Glutamatergic neuron (in vitro differentiated cells): ENCODE measurements around the gene RBM15. TPM values are rescaled to one million over a fixed set of nuclear protein-coding genes. Genes with fewer than 3 reads are reported as not detected.

Experiments used
- DNase-seq: peaks from one replicate; pipeline ENCODE4 v3.0.0; 2022
- H3K27ac Mint-ChIP-seq: one replicate; pipeline ENCODE4 v1.8.0; 2020; ENCODE audit warnings: mild to moderate bottlenecking, mixed read lengths, inconsistent platforms; ENCODE audit not compliant: unreplicated experiment
- H3K27me3 Mint-ChIP-seq: one replicate; pipeline ENCODE4 v1.8.0; 2020; ENCODE audit warnings: mild to moderate bottlenecking, moderate library complexity, mixed read lengths, inconsistent platforms; ENCODE audit not compliant: unreplicated experiment
- H3K36me3 Mint-ChIP-seq: one replicate; pipeline ENCODE4 v1.8.0; 2020; ENCODE audit warnings: mild to moderate bottlenecking, mixed read lengths, inconsistent platforms; ENCODE audit not compliant: unreplicated experiment
- H3K4me1 Mint-ChIP-seq: one replicate; pipeline ENCODE4 v1.8.0; 2020; ENCODE audit warnings: mild to moderate bottlenecking, low read depth, mixed read lengths, inconsistent platforms; ENCODE audit not compliant: unreplicated experiment
- H3K4me3 Mint-ChIP-seq: one replicate; pipeline ENCODE4 v1.8.0; 2020; ENCODE audit warnings: mild to moderate bottlenecking, mixed read lengths, inconsistent platforms; ENCODE audit not compliant: unreplicated experiment
- H3K9me3 Mint-ChIP-seq: one replicate; pipeline ENCODE4 v1.8.0; 2020; ENCODE audit warnings: mild to moderate bottlenecking, moderate library complexity, mixed read lengths, inconsistent platforms; ENCODE audit not compliant: unreplicated experiment
- CTCF ChIP-seq: fragments of 200-600 bp; sonication (generic); IDR thresholded peaks from one replicate; pipeline ENCODE4 v1.5.0; 2021; ENCODE audit not compliant: partially characterized antibody, unreplicated experiment
- total RNA-seq: library from RNA; stranded (reverse); fragmentation: NEBNext Ultra II Directional; extraction: Animal tissue kit (Norgen Biotek cat#: 25700); gene quantifications from one replicate; pipeline ENCODE4 v1.2.1, GENCODE V29; 2021; ENCODE audit not compliant: unreplicated experiment

Gene RBM15
- total RNA-seq, 1 donor from 2014 or later = 27.3 TPM

- peaks cover 4% of the 10 kb centered on the region for H3K27me3 Mint-ChIP-seq
- DNase-seq = peak; percentile 91
- peak; percentile 72 for TF ChIP-seq CTCF
- peak overlapping the region; percentile 96 for H3K4me3 Mint-ChIP-seq
- H3K4me1 Mint-ChIP-seq = peaks cover 16% of the 10 kb centered on the region
- H3K9me3 Mint-ChIP-seq = peaks cover 4% of the 10 kb centered on the region
- no peaks in the 10 kb centered on the region for H3K36me3 Mint-ChIP-seq
- H3K27ac Mint-ChIP-seq = peak overlapping the region; percentile 97
These were observed 780 bp upstream of the RBM15 start for GRCh38 chr1:110338309-110338885.

DNA sequence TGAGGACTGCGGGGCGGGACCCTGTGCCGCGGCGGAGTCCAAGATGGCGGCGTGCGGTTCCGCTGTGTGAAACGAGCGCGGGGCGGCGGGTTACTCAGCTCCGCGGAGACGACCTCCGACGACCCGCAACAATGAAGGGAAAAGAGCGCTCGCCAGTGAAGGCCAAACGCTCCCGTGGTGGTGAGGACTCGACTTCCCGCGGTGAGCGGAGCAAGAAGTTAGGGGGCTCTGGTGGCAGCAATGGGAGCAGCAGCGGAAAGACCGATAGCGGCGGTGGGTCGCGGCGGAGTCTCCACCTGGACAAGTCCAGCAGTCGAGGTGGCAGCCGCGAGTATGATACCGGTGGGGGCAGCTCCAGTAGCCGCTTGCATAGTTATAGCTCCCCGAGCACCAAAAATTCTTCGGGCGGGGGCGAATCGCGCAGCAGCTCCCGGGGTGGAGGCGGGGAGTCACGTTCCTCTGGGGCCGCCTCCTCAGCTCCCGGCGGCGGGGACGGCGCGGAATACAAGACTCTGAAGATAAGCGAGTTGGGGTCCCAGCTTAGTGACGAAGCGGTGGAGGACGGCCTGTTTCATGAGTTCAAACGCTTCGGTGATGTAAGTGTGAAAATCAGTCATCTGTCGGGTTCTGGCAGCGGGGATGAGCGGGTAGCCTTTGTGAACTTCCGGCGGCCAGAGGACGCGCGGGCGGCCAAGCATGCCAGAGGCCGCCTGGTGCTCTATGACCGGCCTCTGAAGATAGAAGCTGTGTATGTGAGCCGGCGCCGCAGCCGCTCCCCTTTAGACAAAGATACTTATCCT is 430 bp downstream of the RBM15 start:
- no peak overlapping the region for H3K4me3 Mint-ChIP-seq
- TF ChIP-seq CTCF = peak; percentile 33
- H3K9me3 Mint-ChIP-seq = peaks cover 4% of the 10 kb centered on the region
- no peaks in the 10 kb centered on the region for H3K36me3 Mint-ChIP-seq
- peak; percentile 62 for DNase-seq
- H3K27me3 Mint-ChIP-seq = peaks cover 4% of the 10 kb centered on the region
- H3K4me1 Mint-ChIP-seq = peaks cover 23% of the 10 kb centered on the region
- H3K27ac Mint-ChIP-seq = no peak overlapping the region

GRCh38 chr1:110340207-110340468 is 961 bp downstream of the RBM15 start:
- Mint-ChIP-seq H3K27ac (no peak overlapping the region), H3K9me3 (peaks cover 4% of the 10 kb centered on the region), H3K4me3 (no peak overlapping the region), H3K4me1 (peaks cover 23% of the 10 kb centered on the region), H3K36me3 (no peaks in the 10 kb centered on the region), H3K27me3 (peaks cover 4% of the 10 kb centered on the region)
- DNase-seq = peak; percentile 51
- no peak for TF ChIP-seq CTCF

GRCh38 chr1:110341146-110341871 is 2.1 kb downstream of the RBM15 start:
- DNase-seq = no peak
- peaks cover 27% of the 10 kb centered on the region for H3K4me1 Mint-ChIP-seq
- no peak overlapping the region for H3K4me3 Mint-ChIP-seq
- peaks cover 4% of the 10 kb centered on the region for H3K9me3 Mint-ChIP-seq
- no peaks in the 10 kb centered on the region for H3K36me3 Mint-ChIP-seq
- no peak for TF ChIP-seq CTCF
- peaks cover 4% of the 10 kb centered on the region for H3K27me3 Mint-ChIP-seq
- H3K27ac Mint-ChIP-seq = peak overlapping the region; percentile 48
